Adrenal gland (tissue), 5 donors: Measurements from ENCODE around the gene ALAD.

Source experiments
- CTCF ChIP-seq, 6 experiments: fragments of 450-650 bp in 4 of 6; fragments of 200-600 bp in 2 of 6; sonication (generic) in 1 of 6; IDR thresholded peaks; 1 replicate in 5 of 6; 2 replicates in 1 of 6; pipeline versions ENCODE4 v1.5.1 to v1.8.0; 2016 to 2021; ENCODE audit warnings: antibody characterized with exemption in 6 of 6, mild to moderate bottlenecking in 2 of 6, moderate library complexity in 1 of 6
- POLR2A ChIP-seq, 2 donors: fragments of 450-650 bp; IDR thresholded peaks; one replicate each; pipeline ENCODE4 v1.6.1; 2017; ENCODE audit warnings: antibody characterized with exemption in 2 of 2, mild to moderate bottlenecking in 2 of 2, moderate library complexity in 1 of 2
- donor health status: DM: no; HTN: no; CAD: no.

GRCh38 chr9:113370806-113371325 lies 30.2 kb downstream of the ALAD start:
- TF ChIP-seq CTCF (IDR thresholded peaks at IDR 0.05): no peak
- TF ChIP-seq POLR2A (IDR thresholded peaks at IDR 0.05): peak in 1 of 2 donors; percentile 23
